ENCODE data around the gene CSMD2. TPM values are rescaled to one million over a fixed set of nuclear protein-coding genes. Genes with fewer than 3 reads are reported as not detected.

Gene CSMD2
- total RNA-seq, 1 experiment from 2014 or later: 0.22 TPM

DNA sequence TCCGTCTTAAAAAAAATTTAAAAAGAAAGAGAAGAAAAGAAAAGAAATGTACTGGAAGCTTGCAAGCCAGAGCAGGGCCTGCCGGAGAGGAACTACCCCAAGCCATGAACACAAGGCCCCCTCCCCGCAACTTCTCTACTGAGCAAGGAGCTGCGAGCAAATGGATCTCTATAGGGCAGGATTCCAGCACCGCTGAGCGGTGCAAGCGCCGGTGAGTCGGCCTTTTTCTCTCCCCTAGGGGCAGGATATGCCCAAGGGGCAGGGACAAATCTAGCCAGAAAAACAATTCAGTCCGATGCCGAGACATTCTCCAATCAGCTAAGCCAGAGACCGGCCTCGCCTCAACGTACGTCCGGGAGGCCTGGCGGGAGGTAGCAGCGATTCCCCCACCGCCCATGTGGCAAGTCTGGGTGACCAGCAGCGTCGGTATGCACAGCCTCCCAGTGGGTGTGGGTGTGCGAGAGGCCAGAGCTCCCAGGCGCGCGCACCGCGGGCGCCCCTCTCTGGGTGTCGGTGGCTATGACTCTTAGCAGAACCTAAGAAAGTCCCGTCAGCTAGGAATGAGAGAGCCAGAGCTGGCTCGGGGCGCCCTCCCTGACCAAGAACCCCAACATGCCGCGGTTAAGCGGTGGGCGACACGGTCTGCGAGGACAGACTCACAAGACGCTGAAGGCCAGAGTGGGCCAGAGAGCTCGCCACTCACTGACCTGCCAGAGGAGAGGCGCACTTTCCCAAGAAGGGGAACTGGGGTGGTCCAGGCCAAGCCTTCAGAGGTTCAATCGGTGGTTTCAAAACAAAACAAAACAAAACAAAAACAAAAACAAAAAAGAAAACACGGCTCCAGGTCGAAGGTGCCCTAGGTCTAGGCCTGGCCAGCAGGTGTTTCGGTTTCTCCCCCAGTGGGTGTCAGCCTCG is 1.9 kb downstream of the CSMD2 start (continued):
- TF ChIP-seq, protein P1, sequence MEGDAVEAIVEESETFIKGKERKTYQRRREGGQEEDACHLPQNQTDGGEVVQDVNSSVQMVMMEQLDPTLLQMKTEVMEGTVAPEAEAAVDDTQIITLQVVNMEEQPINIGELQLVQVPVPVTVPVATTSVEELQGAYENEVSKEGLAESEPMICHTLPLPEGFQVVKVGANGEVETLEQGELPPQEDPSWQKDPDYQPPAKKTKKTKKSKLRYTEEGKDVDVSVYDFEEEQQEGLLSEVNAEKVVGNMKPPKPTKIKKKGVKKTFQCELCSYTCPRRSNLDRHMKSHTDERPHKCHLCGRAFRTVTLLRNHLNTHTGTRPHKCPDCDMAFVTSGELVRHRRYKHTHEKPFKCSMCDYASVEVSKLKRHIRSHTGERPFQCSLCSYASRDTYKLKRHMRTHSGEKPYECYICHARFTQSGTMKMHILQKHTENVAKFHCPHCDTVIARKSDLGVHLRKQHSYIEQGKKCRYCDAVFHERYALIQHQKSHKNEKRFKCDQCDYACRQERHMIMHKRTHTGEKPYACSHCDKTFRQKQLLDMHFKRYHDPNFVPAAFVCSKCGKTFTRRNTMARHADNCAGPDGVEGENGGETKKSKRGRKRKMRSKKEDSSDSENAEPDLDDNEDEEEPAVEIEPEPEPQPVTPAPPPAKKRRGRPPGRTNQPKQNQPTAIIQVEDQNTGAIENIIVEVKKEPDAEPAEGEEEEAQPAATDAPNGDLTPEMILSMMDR (IDR thresholded peaks at IDR 0.05 in 2 of 3, conservative IDR thresholded peaks at IDR 0.05 in 1 of 3; ENCODE audit: borderline replicate concordance in 1 of 3, insufficient read depth in 1 of 3, low read depth in 2 of 3, low read length in 2 of 3): peak; percentile 56 to 64 (median 61)
- TF ChIP-seq EZH2phosphoT487 (IDR thresholded peaks at IDR 0.05; ENCODE audit: borderline replicate concordance): no peak
- TF ChIP-seq POLR2AphosphoS5 (IDR thresholded peaks at IDR 0.05; ENCODE audit: low read depth, low read length): no peak

DNA sequence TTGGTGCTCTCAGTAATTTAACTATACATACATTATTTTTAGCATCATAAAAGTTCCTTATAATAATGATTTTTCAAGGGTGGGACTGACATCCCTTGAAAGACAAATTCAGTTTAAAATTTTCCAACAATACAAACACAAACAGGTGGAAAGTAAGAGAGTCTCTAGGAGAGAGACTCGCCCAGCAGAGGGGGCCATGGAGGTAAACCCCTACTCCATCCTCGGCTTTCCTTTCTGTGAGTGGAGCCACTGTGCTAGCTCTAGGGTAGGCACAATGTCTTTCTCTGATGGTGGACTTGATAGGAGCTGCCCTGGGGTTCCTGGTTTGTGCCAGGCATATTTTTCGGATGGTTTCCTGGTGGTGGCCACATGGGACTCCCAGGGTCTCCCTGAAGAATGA is 8.3 kb downstream of the CSMD2 start:
- POLR2A ChIA-PET: no interaction called here
- Histone ChIP-seq H3K36me3 (ENCODE audit: control insufficient read depth in 1 of 2, insufficient read depth in 2 of 2, low read length in 2 of 2) (no peaks in the 10 kb centered on the region), H3K4me1 (ENCODE audit: control insufficient read depth in 1 of 2, insufficient read depth in 2 of 2, low read length in 2 of 2) (no peaks in the 10 kb centered on the region), H3K4me2 (ENCODE audit: low read length) (no peak overlapping the region), H2AFZ (ENCODE audit: low read depth, low read length, poor library complexity, severe bottlenecking) (no peak overlapping the region), H3K79me2 (ENCODE audit: insufficient read depth, low read length) (no peaks in the 10 kb centered on the region), H3K27me3 (ENCODE audit: insufficient read depth, low read length) (peaks cover 37% of the 10 kb centered on the region), H3K4me3 (replicated peaks in 1 of 2; ENCODE audit: low read depth in 1 of 2, low read length in 2 of 2) (no peak overlapping the region), H3K9me3 (ENCODE audit: control insufficient read depth in 1 of 2, insufficient read depth in 1 of 2, low read depth in 1 of 2, low read length in 2 of 2) (no peaks in the 10 kb centered on the region), H3K9me2 (ENCODE audit: insufficient read depth) (no peaks in the 10 kb centered on the region), H3K9ac (ENCODE audit: low read length) (no peak overlapping the region), H4K20me1 (ENCODE audit: insufficient read depth) (no peaks in the 10 kb centered on the region), H3K27ac (ENCODE audit: low read depth, low read length) (no peak overlapping the region)
- ATAC-seq (0 out of 2 replicates have a peak, but pooled peaks have one; percentile 49), DNase-seq (ENCODE audit: low read depth, low spot score) (no peak)
- RAD21 ChIA-PET (ENCODE audit: low non-redundant PET in 1 of 2, low total read pairs in 2 of 2, uncharacterized antibody in 2 of 2, unreplicated experiment in 2 of 2): no interaction called here
- BruUV-seq (replicated peaks): no TSS peak
- intact Hi-C loops (cut with micrococcal nuclease): no loop called here
- TF ChIP-seq, protein P1 (IDR thresholded peaks at IDR 0.05 in 2 of 3, conservative IDR thresholded peaks at IDR 0.05 in 1 of 3; ENCODE audit: borderline replicate concordance in 1 of 3, insufficient read depth in 1 of 3, low read depth in 2 of 3, low read length in 2 of 3): peak in 2 of 3 experiments; percentile 27 to 31; a peak in 2 of 6 replicates
- TF ChIP-seq ELF1 (IDR thresholded peaks at IDR 0.05; ENCODE audit: borderline replicate concordance, low read depth): no peak
- CTCF ChIA-PET: no interaction called here
